CD4-positive, alpha-beta T cell treated with Interleukin-10 for 1 hour (primary cell): ENCODE results near the gene TIAL1.
"Not testable (repeated sequence)": the region's sequence is repeated elsewhere in the genome, so short reads cannot be mapped to it uniquely, and the experiment has no call there.

Experiments
- DNase-seq: peaks from one replicate; pipeline ENCODE4 v3.0.0-alpha.2; 2020

The TIAL1 gene

DNA sequence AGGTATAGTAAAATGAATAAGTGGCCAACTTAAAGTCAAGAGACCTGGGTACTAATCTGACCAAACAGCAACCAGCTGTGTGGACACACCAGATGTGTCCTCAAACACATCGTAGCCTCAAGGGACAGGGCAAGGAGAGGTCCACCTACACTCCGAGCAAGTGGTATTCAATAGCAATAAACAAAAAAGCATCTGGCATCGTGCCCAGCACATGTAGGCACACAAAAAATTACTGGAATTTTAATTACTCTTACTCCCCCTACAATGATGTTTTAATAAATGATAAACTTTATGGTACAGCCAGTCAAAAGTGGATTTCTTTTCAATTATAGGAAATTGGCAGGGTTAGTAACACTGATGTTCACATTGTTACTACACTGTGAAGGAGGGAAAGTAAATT lies 50.8 kb downstream of the TIAL1 start:
- DNase-seq = no peak

DNA sequence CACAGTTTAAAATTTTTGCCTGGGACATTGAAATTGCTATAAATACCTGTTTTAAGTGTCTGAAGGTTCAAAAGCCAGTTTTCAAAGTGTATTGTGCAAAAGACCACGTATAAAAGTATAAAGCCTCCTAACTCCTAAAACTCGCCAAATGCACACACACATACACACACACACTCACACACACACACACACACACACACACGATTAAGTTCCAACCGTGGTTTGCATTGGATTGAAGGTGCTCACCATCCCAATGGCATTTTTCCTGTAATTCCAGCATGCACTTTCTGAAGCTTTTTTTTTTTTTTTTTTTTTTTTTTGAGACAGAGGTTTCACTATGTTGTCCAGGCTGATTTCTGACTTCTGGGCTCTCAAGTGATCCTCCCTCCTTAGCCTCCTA lies 51.5 kb downstream of the TIAL1 start:
- no peak for DNase-seq

GRCh38 chr10:119543814-119544642 lies 52.7 kb downstream of the TIAL1 start:
- DNase-seq = no peak

DNA sequence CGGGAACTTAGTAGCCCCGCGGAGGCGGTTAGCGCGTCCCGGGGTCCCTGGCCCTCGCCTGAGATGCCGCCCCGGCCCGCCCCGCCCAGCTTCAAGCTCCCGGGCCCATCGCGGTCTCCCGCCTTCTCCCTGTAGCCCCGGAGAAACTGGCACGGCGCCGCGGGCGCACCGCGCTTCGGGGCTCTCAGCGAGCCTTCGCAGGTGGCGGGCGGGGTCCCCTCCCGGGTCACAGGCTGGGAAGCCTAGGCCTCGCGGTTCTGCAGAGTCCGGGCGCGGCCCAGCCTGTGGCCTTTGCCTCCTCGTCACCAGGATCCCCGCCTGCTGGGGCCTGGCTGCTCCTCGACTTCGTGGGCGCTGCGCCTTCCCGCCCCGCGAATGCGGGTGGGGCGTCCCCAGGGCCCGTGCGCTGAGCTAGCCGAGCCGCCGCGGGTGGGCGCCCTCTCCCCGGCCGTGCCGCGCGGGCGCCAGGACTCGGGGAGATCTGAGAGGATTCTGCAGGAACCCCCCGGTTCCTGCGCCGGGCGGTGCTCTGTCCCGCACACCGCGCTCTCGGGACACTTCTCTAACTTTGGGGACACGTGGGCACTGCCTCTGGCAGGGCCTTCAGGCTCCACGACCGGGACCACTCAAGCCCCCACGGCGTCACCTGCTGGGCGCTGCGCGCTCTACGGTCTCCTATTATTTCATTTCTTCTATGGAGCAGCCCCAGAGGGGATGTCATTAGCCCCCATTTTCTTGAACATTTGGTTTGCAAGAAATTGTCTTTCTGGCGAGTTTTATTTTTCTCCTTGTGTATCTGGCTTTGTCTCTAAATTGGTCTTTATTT lies 53.6 kb downstream of the TIAL1 start:
- DNase-seq = peak; percentile 71

GRCh38 chr10:119542357-119542987 lies 54.3 kb downstream of the TIAL1 start, which contains the start of gene RGS10:
RGS10 (minus strand) TSS chr10:119542719; CDS start chr10:119542638, 81 bp downstream.
- peak; percentile 84 for DNase-seq

DNA sequence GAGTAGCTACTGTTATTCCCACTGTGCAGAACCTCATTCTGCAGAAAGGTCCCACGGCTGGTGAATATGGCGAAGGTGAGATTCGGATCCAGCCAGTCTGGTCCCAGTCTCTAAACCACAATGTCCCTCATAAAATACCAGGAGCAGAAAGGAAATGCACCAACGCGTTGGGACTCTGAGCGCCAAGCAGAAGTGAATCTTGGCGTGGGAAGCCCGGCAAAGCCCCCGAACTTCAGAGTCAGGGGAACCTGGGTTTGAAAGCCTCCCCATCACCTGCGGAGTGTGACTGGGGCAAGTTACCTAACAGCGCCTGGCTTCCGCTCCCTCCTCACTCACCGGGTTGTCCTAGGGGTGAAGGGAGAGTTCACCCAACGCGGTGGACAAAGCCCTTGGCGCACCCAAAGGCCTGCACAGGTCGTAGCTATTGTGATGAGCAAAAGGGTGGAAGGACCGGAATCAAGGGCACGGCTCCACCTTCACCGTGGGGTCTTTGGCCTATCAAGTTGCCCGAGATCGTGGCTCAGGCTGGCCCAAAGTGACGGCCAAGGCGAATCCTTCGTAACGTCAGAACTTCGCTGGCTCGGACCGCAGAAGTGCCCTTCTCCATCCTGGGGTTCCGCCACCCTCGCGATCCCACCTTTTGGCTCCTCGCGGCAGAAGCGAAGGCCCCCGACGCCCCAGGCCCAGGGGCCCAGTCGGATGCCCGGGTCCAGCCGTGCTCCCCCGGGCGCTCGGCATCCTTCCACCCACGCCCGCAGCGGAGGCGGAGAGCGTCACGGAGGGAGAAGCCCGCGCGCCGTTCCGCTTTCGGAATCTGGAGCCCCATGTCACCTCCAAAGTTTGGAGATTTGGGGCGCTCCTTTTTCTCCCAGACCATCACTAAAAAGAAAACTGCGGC lies 55.1 kb downstream of the TIAL1 start:
- peak; percentile 39 for DNase-seq

- no peak for DNase-seq
These were observed 55.7 kb downstream of the TIAL1 start for GRCh38 chr10:119541046-119541445.

- DNase-seq = no peak
These were observed 56.7 kb downstream of the TIAL1 start for GRCh38 chr10:119540038-119540437.

DNA sequence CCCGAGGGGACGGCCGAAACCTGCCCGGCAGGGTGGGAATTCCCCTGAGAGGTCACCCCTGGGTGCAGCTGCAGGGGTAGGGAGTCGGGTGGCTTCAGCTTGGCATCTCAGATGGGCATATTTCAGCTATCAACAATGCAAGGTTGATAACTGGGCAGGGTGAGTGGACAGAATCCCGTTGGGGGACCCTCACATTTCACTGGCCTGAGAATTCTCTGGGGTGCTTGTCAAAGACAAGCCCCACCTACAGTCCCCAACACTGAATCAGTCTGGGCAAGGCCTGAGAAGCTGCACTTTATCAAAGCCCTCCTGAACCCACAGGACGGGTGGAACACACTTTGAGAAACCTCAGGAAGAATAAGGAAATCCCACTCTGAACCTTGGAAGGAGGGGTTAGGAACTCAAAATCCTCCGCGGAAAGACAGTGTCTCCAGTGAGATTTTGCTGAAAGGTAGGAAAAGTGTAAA lies 57.4 kb downstream of the TIAL1 start:
- DNase-seq = no peak

- DNase-seq = peak; percentile 24
These were observed 58.0 kb downstream of the TIAL1 start for GRCh38 chr10:119538632-119539358.

DNA sequence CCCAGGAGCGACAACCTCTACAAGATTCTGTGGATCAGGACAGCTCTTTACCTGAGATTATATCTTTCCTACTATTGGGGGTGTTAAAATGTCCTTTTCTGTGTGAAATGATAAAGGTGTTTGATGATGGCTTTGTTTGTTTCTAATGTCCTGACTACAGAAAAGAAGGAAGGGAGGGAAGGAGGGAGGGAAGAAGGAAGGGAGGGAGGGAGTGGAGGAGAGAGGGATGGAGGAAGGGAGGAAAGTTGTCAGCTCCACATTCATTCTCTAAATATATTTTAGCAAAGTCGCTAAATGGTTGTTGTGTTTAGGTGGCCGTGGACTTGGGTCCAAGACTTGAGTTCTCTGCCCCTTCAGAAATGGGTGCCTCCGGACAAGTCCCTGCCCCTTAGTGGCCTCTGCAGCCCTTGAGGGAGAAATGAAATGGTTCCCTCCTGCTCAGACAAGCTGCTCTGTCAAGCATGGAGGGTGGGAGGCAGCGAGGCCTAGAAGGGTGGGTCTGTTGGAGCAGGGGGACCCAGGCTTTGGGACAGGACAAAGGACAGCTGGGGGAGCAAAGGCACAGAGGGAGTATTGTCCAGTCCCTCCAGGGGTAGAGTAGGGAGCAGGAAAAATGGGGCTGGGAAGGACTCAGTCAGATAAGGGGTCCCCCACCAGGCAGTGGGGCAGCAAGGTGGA lies 58.7 kb downstream of the TIAL1 start:
- no peak for DNase-seq

GRCh38 chr10:119536508-119537025 lies 60.2 kb downstream of the TIAL1 start:
- DNase-seq = no peak

DNA sequence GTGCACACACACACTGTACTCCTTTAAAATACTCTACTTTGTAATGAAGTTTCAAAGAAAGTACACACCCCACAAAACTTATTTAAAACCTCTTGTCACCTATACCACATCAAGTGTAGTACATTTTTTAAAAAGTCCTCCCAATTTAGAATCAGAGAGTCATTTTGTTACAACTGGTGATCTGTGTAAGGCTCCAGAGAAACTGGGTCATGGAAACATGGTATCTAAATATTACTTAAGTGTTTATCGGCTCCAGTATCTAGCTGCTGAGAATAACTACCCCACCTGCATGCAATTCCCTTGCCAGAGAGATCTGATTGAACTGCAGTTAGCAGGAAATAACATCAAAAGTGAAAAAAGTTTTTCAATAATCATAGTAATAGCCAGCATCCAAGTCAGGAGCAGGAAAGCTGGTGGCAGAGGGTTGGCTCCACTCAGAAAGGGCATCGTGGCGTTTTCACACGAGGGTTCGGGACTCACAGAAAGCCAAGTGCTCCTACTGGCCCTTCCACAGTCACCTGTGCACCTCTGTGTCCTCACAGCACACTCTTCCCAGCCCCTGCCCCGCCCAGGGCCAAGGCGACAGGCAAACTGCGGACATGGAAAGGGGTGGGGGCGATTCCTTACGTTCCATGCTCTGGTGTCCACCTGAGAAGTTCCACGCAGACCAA lies 60.8 kb downstream of the TIAL1 start:
- DNase-seq = no peak

DNA sequence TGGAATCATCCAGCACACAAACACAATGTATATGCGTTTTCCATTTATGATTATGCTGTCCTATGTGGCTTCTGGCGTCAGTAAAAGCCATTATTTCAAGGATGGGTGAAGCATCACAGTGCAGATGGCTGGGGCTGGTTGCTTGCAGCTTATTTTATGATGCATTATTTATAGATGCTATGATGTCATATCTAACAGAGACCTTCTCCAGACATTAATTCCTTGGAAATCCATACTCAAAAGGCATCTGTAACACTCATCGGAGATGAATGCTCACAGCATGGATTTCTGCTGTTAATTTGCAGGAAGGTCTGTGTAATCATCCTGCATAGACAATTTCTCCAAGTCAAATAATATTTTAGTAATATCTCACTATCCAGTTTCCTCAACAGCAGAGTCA lies 61.5 kb downstream of the TIAL1 start:
- DNase-seq = no peak

DNA sequence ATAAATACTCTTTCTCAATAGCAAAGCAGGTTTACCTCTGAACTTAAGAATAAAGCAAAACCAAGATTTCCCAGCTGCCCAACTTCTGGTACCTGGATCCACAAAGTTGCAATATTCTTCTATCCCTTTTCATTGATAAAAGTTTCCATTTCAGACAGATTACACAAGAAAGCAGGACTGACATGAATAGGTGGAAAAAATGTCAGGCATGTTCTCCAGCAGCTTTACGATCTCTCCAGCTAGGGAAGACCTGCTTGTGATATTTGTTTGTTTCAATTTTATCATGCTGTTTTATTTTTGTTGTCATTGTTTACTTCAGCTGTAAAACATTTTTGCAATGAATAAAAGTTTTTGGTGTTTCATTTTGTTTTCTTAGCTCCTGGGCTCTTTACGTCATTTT lies 63.3 kb downstream of the TIAL1 start:
- no peak for DNase-seq

GRCh38 chr10:119532791-119533190 lies 64.0 kb downstream of the TIAL1 start:
- DNase-seq = not testable (repeated sequence)

DNA sequence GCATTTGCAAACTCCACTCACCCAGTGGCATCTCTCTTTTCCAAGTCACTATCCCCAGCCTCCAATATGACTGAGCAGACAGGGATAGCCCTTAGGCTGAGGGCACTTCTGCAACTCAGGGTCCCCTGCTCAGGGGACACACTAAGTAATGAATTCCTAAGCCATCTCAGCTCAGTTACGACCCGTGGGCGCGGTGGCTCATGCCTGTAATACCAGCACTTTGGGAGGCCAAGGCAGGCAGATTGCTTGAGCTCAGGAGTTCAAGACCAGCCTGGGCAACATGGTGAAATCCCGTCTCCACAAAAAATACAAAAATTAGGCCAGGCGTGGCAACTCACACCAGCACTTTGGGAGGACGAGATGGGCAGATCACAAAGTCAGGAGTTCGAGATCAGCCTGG lies 64.5 kb downstream of the TIAL1 start:
- not testable (repeated sequence) for DNase-seq

GRCh38 chr10:119531067-119531466 lies 65.7 kb downstream of the TIAL1 start:
- no peak for DNase-seq

DNA sequence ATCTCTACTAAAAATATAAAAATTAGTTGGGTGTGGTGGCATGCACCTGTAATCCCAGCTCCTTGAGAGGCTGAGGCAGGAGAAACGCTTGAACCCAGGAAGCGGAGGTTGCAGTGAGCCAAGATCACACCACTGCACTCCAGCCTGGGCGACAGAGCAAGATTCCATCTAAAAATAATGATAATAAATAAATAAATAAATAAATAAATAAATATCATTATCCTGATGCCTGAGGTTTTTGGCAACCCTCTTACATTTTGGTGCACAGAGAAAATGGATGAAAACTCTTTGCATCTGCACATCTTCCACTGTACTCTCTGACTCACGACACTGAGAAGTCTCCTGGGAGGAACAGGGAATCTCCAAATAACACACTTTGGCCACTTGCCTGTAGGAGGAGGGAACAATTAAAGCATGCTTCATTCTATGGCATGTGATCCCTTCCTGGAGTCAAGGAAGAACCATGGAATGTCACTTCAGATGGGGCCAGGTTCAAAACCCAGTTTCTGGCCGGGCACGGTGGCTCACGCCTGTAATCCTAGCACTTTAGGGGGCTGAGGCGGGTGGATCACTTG lies 68.0 kb downstream of the TIAL1 start:
- not testable (repeated sequence) for DNase-seq
